NCI-H2029 (cell line): ENCODE results near the gene SSUH2.
"Not testable (repeated sequence)": the region's sequence is repeated elsewhere in the genome, so short reads cannot be mapped to it uniquely, and the experiment has no call there.

Experiments used
- DNase-seq: peaks from one replicate; lab custom pipeline; 2025; lab: John Stamatoyannopoulos, UW

The SSUH2 gene

DNA sequence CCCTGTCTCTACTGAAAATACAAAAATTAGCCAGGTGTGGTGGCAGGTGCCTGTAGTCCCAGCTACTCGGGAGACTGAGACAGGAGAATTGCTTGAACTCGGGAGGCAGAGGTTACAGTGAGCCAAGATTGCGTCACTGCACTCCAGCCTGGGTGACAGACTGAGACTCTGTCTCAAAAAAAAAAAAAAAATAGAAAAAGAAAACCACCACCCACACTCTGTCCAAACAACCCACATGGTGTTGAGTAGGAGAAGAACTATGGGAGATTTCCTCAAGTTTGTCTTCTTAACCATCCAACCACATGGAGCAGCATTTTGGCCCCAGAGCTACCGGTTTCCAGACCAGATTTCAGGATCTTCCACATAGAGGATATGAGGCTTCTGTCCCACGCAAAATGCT lies 64.2 kb downstream of the SSUH2 start:
- DNase-seq, result not testable (repeated sequence)

DNA sequence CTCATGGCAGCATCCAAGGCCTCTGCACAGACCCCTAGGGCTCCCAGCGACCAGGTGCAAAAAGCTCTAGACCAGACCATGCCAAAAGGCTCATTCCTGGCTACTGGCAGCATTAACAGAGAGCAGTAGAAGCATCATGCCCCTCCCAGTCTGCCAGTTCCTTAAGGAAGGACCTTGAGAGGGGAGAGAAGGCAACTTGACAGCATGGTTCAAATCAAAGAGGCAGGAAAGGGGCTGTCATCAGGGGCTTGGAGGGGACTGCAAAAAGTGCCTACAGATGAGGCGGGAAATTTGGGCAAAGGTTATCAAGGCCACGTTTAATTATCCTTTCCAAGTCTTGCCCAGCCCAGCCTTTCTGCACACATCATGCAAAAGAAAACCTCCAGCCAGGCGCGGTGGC lies 64.7 kb downstream of the SSUH2 start:
- DNase-seq, result no peak

DNA sequence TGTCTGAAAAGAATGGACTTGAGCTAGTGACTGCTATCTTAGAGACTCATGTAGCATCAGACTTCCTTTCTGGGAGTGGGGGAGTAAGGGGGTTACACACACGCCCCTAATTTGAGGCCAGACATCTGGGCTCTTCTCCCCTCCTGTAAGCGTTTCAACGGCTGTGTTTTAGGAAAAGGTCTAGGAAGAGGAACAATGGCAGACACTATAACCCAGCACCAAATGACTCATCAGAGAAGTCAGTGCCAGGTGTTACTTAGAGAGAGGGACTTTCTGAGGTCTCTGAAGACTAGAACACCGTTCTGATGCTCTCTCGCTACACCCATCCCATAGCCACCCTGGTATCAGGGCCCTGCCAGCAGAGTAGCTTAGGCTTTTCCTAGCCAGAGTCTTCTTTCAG lies 65.5 kb downstream of the SSUH2 start:
- DNase-seq, result no peak

DNA sequence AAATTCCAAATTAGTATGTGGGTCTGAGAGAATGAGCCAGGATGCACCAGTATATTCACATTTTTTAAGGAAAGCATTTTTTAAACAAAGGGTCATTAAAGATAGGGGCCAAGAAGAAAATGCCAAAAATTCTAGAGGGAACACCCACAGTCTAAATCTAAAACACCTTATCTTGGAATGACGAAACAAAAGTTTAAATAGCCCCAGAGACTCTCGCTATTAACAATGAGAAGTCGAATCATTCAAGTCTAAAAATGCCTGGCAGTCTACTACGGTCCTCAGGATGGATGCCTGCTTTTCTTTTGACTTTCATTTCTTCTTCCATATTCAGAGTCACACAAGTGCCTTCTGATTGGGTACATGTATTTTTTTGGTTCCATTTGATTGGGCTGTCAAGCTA lies 66.3 kb downstream of the SSUH2 start:
- no peak for DNase-seq

DNA sequence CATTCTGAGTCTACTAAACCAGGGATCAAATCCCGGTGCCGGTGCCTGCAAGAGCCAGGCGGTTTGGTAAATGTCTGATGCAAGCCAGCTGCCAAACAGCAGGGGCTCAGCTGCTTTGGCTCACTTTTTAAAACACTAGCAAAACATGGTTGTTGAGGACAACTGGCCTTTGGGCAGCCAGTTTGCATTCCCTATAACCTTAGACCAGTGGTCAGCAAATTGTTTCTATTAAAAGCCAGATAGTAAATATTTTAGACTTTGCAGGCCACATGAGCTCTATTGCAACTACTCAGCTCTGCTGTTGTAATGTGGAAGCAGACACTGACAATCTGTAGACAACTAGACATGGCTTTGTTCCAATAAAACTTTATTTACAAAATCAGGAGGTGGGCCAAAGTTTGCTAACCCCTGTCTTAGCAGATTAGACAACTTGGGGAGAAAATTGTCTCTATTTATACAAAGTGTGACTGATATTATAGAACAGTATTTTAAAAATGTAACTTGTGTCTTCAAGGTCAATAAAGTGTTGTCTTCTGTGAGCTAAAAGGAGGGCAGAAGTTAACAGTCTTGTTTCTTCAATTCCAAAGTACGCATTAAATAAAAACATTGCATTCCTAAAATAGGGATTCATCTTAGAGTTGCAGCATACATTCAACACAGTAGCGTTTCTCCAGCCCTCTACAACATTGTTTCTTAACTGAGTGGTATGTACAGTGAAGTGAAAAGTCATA lies 67.6 kb downstream of the SSUH2 start:
- no peak for DNase-seq

DNA sequence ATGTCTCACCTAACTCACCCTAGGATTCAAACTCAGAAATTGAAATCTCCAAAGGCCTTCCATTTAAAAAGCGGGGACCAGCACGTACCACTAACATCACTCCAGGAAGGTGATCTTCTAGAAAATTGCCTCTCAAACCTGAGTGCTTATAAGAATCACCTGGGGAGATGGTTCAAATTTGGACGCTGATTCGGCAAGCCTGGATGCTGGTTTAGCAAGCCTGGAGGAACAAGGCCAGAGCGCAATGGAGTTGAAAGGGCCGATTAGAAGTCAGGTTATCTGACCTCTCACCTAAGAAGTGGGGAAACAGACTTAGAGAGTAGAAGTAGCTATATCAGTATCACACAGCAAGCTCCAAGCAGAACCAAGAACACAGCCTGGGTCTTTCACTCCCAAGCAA lies 68.2 kb downstream of the SSUH2 start:
- DNase-seq, result no peak

DNA sequence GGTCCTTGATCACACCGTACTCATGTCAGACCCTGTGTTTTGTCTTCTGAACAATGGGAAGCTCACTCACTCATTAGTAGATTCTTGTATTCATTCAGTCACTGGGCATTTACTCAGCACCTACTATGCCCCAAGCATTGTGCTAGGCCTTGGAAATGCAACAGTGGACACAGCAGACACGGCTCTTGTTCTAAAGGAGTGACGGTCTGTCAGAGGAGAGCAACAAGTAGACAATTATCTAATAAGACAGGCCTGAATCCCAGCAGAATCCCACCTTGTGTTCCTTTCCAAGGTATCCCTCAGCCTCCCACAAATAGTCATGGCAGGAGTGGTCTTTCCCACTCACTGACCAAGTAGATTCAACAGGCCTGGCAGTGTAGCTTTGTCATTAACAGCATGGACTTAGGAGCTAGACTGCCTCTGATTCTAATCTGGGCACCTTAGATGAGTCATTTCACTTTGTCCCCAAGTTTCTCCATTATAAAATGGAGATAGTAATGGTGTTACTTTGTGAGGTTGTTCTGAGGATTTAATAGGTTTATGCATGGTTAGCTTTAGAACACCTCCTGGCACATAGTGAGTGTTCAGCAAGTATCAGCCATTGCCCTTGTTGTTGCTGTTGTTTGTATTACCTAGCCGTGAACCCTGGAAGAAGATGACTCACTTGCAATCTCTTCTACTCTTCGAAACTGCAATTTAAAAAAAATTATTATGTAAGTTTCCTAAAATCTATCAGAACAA lies 69.1 kb downstream of the SSUH2 start:
- DNase-seq, result no peak

DNA sequence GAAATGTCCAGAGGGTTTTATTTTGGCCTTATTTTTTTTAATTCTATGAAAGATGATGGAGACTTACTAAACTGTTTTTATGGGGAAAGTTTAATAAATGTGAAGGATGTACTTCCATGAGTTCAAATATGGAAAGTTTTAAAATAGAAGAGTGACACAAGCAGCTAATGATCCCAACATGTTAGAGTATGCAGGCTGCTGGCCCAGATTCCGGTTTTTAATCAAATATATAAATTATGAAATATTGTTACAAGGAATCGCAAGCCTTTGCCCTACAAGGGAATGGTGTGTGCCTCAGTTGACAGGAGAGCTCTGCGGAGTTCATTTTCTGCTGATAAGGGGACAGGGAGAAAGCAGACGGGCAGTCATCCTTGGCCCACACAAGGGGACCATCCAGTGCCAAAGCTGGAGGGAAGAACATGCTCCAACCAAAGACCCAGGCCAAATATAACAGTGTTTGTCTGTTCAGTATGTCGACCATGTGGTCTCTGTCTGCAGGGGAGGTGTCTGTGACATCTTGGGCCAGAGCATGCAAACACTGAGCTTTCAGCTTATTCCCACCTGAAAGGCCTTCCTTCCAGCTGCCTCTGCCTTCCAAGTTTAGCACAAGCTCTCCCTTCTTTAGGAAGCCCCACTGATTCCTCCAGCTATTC lies 69.8 kb downstream of the SSUH2 start:
- no peak for DNase-seq

DNA sequence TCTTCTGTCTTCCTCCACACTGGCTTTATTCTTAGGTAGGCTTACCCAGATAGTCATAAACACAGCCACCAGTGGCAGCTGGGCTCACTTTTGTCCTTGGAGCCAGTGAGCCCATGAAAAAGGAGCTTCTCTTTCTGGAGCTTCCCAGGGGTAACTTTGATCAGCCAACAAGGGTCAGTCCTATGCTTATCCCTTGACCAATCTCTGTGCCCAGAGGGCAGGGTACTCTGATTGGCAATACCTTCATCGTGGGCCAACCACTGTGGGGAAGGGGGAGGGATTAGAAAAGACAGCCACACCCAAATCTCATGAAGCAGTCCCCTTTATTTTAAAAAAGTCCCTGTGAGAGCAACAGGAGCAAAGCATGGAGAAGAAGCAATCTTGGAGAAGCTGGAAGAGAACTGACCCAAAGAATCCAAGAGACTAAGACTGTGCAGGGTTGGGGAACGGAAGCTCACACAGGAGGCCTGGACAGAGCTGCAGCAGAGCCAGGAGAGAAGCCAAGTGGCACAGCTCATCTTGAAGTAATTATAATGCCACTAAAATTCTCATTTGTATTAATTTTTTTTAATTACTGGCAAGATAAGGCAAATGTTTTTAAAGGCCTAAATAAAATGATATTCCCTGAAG lies 70.4 kb downstream of the SSUH2 start:
- no peak for DNase-seq

DNA sequence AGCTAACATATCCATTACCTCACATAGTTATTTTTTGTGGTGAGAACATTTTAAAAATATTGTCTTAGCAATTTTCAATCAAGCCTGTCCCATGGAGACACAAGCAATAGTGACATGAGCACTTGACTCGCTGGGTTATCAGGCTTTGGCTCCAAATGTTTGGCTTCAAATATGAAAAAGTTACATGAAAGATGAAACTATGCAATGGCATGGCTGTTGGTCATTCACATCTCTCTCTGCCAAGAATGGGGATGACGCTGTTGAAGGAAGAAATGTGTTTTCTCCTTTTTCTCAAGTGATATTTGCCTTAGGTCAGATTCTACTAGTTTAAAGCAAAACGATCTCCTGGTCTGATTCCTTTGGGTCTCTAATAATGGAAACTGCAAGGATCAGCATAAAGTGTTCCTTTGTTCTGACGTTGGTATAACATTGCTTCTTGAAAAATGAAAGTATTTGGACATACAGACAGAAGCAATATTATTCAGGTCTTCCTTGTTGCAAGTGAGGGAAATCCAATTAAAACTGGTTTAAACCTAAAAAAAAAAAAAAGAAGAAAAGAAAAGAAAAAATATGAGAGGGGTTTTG lies 71.2 kb downstream of the SSUH2 start:
- no peak for DNase-seq

DNA sequence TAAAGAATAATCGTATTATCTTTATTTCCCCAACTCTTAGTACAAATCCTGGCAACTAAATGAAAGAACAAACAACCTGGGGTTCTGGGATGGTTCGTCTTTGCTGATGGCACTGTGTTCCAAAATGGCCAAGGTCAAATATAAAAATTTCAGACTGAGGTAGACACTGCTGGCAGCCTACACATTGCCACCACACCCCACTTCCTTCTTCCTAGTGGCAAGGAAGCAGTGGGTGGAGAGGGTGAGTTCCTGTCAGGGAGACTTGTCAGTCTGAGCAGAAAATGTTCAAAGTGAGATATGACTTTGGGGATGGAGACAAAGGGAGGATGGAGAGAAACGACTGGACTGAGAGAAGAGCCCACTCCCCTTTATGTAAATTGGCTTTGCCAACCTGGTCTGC lies 73.3 kb downstream of the SSUH2 start:
- no peak for DNase-seq
